Fibroblast of the conjunctiva (primary cell): ENCODE results near the gene ATCAY.
"Not testable (repeated sequence)": the region's sequence is repeated elsewhere in the genome, so short reads cannot be mapped to it uniquely, and the experiment has no call there.

Experiments
- DNase-seq: peaks from one replicate; pipeline ENCODE4 v3.0.0-alpha.2; 2010; ENCODE audit warnings: low read depth

ATCAY gene

DNA sequence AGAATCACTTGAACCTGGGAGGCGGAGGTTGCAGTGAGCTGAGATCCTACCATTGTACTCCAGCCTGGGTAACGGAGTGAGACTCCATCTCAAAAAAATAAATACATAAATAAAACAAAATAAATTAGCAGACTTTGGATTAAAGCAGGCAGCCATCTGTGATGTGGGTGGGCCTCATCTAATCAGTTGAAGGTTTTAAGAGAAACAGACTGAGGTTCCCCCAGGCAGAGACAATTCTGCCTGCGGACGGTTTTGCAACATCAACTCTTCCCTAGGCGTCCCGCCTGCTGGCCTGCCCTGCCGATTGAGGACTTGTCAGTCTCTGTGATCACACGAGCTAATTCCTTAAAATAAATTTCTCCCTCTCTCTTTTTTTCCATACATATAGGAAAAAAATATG lies 23.7 kb downstream of the ATCAY start:
- DNase-seq: no peak

DNA sequence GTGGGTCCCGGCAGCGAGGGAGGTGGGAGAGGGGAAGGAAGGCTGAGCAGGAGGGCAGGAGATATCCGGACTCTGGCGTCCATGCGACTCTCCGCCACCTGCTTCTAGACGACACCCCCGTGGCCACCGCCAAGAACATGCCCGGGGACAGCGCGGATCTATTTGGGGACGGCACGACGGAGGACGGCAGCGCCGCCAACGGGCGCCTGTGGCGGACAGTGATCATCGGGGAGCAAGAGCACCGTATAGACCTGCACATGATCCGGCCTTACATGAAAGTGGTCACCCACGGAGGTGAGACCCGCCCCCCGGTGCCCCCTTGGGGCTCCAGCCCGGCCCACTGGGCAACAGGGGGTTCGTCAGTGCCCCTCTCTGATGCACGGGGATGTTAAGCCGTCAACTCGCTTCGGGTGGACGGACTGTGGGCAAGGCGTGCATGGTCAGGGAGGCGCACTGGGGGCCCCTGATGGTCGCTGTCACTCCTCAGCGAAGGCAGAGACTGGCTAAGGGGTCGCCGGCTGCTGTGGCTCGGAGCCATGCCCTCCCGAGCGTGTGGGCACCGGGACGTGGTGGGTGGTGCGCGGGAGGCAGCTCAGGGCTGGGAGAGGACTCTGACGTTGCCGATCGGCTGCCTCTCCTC lies 27.3 kb downstream of the ATCAY start:
- no peak for DNase-seq

DNA sequence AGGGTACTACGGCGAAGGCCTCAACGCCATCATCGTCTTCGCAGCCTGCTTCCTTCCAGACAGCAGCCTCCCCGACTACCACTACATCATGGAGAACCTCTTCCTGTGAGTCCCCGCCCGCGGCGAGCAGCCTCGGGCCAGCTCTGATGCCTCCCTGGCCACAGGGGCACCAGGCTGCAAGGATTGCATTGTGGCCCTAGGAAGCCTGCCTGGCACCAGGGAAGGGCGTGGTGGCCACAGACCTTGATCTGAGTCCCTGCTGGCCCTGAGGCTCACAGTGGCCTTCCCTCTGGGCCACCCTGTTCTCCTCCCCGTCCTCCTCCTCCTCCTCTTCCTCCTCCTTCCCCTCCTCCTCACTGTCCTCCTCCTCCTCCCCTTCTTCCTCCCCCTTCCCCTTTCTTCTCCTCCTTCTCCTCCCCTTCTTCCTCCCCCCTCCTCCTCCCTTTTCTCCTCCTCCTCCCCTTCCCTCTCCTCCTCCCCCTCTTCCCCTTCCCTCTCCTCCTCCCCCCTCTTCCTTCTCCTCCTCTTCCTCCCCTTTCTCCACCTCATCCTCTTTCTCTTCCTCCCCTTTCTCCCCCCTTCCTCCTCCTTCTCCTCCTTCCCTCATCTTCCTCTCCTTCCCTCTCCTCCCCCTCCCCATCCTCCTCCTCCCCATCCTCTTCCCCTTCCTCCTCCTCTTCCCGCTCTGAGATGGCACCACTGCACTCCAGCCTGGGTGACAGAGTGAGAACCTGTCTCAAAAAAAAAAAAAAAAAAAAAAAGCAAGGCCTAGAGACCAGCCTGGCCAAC lies 28.0 kb downstream of the ATCAY start:
- no peak for DNase-seq

DNA sequence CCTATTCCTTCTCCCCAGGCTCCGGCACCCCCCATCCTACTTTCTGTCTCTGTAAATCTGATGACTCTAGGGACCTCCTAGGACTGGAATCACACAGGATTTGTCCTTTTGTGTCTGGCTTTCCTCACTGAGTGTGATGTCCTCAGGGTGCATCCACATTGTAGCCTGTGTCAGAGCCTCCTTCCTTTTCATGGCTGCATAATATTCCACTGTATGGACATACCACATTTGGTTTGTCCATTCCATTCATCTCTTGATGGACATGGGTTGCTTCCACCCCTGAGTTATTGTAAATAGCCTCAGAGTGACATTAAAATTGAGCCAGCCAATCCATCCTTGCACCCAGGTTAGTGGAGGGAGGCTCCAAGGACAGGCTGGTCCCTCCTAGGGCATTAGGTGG lies 29.6 kb downstream of the ATCAY start:
- no peak for DNase-seq

DNA sequence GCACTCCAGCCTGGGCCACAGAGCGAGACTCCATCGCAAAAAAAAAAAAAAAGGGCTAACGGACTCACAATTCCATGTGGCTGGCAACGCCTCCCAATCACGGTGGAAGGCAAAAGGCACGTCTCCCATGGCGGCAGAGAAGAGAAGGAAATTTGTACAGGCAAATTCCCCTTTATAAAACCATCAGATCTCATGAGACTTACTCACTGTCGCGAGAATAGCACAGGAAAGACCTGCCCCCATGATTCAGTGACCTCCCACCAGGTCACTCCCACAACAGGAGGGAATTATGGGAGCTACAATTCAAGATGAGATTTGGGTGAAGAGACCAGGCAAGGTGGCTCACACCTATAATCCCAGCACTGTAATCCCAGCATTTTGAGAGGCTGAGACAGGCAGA lies 33.7 kb downstream of the ATCAY start:
- DNase-seq: no peak

DNA sequence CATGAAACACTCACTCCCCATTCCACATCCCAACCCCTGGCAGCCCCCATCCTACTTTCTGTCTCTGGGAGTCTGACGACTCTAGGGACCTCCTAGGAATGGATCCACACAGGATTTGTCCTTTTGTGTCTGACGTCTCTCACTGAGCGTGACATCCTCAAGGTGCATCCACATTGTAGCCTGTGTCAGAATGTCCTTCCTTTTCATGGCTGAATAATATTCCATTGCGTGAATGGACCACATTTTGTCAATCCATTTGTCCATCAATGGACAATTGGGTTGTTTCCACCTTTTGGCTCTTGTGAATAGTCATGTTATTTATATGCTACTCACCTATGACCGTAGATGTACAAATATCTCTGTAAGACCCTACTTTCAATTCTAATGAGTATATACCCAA lies 35.5 kb downstream of the ATCAY start:
- DNase-seq: no peak

DNA sequence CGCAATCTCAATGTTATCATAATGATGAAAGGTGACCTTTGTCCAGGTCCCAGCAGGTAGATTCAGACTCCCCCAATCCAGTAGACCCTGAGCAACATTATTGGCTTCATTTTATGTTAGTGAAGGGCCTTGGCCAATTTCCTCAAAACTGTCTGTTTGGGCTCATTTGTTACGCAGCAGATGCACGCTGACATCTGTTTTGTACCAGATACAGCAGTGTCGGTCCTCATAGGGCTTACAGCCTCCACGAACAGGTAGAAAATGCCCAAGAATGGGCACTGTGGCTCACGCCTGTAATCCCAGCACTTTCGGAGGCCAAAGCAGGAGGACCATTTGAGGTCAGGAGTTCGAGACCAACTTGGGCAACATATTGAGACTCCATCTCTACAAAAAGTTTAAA lies 39.3 kb downstream of the ATCAY start:
- no peak for DNase-seq

DNA sequence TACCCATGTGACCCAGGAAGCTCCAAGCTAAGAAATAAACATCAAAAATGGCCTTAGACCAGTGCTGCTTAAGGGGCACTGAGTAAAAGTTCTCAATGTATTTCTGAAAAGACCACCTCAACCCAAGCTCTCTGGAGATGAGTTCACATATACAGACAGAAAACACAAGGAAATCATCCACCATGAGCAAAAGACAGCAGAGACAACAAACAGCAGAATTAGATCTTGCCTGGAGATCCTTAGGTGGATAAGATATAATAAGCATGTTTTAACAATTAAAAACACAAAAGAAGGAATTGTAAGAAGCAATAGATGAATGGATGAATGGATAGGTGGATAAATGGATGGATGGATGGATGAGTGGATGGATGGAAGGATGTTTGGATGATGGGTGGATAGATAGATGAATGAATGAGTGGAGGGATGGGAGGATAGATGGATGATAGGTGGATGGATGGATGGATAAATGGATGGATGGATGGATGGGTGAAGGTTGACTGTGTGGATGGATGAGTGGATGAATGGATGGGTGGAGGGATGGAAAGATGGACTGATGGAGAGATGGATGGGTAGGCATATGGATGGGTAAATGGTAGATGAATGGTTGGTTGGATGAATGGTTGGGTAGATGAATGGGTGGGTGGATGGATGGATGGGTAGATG lies 42.7 kb downstream of the ATCAY start:
- no peak for DNase-seq

DNA sequence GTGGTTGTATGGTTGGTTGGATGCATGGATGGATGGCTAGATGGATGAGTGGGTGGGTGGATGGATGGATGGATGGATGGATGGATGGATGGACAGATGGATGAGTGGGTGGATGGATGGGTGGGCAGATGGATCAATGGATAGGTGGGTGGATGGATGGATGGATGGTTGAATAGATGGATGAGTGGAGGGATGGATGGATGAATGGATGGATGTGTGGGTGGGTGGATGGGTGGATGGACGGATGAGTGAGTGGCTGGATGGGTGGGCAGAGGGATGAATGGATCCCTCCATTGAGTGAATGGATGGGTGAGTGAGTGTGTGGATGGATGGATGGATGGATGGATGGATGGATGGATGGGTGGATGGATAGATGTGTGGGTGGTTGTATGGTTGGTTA lies 43.4 kb downstream of the ATCAY start:
- no peak for DNase-seq

DNA sequence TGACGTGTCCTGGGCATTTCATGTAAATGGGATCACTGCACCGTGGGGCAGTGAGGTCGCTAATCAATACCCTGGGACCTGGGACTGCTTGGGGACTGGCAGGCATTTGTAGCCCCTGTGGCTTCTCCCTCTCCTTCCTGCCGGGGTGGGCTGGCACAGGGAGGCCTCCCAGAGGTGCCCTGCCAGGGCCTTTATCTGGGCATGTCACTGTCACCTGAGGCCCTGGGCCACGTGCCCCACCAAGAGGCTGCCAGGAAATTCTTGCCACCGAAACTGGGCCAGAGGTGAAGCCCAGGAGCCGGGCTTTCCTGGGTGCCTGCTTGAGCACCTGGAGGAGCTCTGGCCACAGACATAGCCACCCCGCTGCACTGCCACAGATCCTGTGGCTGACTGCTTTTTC lies 50.6 kb downstream of the ATCAY start:
- DNase-seq: no peak

DNA sequence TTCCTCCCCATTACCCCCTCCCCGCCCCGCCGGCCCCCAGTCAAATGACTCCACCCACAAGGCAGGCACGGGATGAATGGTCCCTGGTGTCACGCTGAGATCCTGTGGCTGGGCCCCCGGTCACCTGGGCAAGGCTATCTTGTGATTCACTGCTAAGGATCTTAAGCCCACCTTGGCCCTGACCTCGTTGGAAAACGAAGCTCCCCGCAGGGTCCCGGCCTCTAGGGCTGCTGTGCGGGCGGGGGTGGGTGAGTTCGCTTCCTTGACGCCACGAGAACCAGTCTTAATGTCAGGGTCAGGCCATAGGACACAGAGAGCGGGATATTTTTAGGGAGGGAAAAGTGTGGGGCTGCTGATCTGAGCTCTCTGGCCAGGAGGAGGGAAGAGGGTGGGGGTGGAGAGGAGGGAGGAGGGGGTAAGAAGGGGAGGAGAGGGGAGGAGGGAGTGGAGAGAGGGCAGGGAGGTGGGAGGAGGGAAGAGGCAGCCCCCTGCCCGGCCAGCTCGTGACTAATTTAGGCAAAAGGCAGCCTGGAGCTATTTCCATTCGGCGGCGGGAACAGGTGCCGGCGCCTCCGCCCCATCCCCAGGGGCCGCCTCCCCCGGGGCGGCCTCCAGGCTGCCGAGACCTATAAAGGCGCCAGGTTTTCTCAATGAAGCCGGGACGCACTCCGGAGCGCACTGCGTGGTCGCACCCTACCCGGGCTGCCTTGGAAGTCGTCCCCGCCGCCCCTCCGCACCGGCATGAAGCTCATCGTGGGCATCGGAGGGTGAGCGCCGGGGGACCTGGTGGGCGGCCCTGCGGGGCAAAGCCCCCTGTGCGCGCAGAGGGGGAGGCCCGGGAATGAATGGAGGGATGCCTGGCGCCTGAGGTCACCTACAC lies 52.7 kb downstream of the ATCAY start, which contains the start of gene NMRK2:
Gene NMRK2, plus strand, starts transcription at position 139 of the 880 bp plus-strand sequence. Its CDS starts 603 bp downstream, at position 742.
- no peak for DNase-seq

DNA sequence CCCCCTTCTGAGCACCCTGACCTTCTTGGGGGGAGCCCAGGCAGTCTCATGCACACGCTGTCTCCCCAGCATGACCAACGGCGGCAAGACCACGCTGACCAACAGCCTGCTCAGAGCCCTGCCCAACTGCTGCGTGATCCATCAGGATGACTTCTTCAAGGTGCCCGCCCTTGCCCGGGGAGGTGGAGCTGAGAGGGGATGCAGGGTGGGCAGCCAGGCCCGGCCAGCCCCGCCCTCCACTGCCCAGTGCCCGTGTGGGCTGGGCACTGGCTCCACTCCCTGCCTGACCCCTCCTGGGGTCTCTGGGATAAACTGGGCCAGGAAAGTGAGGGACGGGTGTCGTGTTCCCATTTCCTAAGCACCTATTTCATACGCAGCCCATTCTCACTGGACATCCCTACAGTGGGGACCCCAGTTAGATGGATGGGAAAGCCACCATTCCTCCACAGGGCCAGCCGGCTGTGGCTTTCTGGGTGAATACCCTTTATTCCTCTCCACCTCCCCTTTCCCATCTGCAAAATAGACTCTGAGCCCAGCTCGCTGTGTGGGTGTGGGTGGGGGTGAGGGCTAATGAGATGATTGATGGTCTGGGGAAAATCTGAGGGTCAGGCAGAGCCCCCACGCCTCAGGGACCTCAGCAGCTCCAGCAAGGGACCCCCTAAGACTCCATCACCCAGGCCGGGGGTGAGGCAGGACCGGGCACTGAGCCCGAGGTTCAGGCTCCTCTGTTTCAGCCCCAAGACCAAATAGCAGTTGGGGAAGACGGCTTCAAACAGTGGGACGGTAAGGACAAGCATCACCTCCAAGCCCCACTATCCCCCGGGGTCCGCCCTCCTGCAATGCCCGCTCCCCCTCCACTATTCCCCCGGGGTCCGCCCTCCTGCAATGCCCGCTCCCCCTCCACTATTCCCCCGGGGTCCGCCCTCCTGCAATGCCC lies 56.3 kb downstream of the ATCAY start:
- DNase-seq: no peak

DNA sequence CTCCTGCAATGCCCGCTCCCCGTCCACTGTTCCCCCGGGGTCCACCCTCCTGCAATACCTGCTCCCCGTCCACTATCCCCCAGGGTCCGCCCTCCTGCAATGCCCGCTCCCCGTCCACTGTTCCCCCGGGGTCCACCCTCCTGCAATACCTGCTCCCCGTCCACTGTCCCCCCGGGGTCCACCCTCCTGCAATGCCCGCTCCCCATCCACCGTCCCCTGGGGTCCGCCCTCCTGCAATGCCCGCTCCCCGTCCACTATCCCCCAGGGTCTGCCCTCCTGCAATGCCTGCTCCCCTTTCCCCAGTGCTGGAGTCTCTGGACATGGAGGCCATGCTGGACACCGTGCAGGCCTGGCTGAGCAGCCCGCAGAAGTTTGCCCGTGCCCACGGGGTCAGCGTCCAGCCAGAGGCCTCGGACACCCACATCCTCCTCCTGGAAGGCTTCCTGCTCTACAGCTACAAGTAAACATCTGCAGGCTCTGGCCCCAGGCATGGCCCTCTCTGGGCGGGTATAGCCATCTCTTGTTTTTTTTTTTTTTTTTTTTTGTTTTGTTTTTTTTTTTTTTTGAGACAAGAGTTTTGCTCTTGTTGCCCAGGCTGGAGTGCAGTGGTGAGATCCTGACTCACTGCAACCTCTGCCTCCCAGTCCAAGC lies 57.9 kb downstream of the ATCAY start:
- DNase-seq: not testable (repeated sequence)

DNA sequence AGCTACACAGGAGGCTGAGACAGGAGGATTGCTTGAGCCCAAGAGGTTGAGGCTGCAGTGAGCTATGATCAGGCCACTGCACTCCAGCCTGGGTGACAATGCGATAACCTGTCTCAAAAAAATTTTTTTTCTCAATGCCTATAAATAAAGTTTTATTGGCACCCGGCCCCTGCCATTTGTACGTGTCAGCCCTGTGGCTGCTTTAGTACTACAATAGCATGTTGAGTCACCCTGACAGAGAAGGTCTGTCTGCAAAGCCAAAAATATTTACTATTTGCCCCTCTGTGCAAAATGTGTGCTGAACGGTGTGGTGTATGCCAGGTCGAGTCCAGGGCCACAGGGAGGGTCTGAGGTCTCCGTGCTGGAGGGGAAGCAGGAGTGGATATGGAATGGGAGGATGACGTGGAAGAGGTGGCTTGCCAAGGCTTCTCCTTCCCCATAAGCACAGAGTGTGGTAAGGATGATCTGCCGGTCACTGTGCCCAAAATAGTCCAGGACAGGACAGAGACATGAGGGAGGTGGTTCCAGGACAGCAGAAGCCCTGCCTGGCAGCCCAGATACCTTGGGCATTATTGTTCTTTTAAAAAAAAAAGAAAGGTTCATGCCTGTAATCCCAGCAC lies 62.4 kb downstream of the ATCAY start:
- DNase-seq: no peak

DNA sequence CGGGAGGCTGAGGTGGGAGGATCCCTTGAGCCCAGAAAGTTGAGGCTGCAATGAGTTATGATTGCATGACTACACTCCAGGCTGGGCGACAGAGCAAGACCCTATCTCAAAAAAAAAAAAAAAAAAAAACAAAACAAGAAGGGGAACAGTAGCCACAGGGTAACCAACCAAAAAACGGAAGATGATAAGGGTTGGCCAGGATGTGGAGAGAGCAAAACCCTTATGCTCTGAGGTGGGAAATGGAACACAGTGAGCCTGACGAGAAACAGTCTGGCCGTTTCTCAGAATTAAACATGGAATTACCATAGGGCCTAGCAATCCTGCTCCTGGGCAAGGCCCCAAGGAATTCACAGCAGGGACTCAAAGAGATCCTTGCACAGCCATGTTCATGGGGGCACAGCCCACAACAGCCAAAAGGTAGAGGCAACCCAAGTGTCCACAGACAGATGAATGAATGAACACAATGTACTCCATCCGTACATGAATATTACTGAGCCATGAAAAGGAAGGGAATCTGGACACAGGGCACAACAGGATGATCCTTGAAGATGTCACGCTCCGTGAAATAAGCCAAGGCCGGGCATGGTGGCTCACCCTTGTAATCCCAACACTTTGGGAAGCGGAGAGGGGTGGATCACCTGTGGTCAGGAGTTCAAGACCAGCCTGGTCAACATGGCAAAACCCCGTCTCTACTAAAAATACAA lies 63.7 kb downstream of the ATCAY start:
- DNase-seq: no peak

DNA sequence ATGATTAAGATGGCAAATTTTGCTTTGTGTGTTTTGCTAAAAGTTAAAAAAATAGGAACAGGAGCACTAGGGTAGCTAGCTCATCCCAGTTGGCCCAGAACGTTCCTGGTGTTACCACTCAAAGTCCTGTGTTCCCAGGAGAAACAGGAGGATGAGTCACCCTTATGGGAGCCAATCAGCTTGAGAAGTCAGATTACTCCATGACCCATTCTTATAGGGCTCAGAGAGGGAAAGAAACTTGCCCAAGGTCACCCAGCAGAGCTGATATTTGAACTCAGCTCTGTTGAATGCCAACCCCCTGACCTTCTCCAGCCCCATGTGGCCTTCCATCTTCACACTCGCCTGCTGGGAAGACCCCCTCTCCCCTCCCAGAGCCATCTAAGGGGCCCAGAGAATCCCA lies 65.4 kb downstream of the ATCAY start:
- DNase-seq: no peak

DNA sequence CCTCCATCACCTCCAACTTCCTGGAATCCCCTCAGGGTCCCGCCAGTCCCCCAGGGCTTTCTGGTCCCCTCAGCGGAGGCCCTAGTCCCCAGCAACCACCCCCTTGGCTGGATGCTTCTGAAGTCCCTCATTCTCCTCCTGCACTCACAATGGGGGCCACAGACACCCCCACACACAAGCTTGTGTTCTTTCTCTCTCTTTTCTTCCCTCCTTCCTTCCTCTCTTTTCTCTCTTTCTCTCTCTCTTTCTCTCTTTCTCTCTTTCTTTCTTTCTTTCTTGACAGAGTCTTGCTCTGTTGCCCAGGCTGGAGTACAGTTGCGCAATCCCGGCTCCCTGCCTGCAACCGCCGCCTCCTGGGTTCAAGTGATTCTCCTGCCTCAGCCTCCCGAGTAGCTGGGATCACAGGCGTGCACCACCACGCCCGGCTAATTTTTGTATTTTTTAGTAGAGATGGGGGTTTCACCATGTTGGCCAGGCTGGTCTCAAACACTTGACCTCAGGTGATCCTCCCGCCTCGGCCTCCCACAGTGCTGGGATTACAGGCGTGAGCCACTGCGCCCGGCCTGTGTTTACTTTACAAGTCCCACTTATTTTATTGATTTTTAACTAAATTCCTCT lies 66.9 kb downstream of the ATCAY start:
- DNase-seq: not testable (repeated sequence)

DNA sequence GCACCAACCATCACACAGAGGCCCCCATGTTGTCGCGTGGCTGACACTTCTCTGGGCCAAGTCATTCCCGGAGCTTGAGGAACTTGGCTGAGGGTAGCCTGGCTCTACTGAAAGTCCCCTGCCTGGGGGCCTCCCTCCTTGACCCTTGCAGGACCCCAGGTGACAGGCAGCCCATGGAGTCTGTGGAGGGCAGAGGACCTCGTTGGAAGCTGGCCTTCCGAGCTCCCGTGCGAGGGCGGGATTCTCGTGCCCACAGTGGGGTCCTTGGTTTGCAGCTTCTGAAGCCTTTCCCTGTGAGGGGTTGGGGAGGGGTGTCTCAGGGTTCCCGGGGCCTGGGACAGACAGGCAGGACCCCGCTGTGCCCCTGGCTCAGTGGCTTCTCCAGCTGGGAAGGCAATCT lies 68.8 kb downstream of the ATCAY start:
- DNase-seq: no peak
